IMR-90 (cell line): Measurements from ENCODE around the gene CACNA2D3. TPM values are rescaled to one million over a fixed set of nuclear protein-coding genes. Genes with fewer than 3 reads are reported as not detected.

ENCODE experiments used
- ATAC-seq: fragments of 200-7000 bp; cut with Tn5 transposase; 2 replicates; pipeline ENCODE4 v1.9.1; 2020; ENCODE audit warnings: low read depth, mild to moderate bottlenecking, moderate library complexity
- BruUV-seq: library from RNA; stranded (reverse); fragments of 400-500 nt; replicated peaks from 2 replicates; lab custom pipeline; 2021; lab: Mats Ljungman, UMichigan
- CTCF ChIA-PET: fragments of 300-600 bp; formaldehyde crosslinking; extraction: SDS; loops from one replicate; lab custom pipeline; 2021; ENCODE audit warnings: antibody characterized with exemption; lab: Yijun Ruan, JAX
- POLR2A ChIA-PET: fragments of 300-600 bp; sonication (Branson Sonifier 250); formaldehyde crosslinking; loops from one replicate; lab custom pipeline; 2022; ENCODE audit warnings: antibody characterized with exemption; ENCODE audit not compliant: unreplicated experiment; lab: Charles Lee
- DNase-seq: peaks from one replicate; pipeline ENCODE4 v3.0.0; 2013
- H2AFZ ChIP-seq: replicated peaks from 2 replicates; pipeline ENCODE3; 2013; ENCODE audit warnings: low read length, mild to moderate bottlenecking; ENCODE audit not compliant: poor library complexity
- H2AK5ac ChIP-seq: 2 replicates; pipeline ENCODE4 v1.6.1; 2013; ENCODE audit warnings: low read depth, low read length, inconsistent platforms
- H2AK9ac ChIP-seq: replicated peaks from 2 replicates; pipeline ENCODE3; 2013; ENCODE audit warnings: mild to moderate bottlenecking, low read depth, low read length, moderate library complexity; ENCODE audit not compliant: poor library complexity
- H2BK120ac ChIP-seq: 2 replicates; pipeline ENCODE4 v1.6.1; 2013; ENCODE audit warnings: low read depth, low read length, inconsistent platforms
- H2BK15ac ChIP-seq: 3 replicates; pipeline ENCODE4 v1.6.1; 2013; ENCODE audit warnings: low read depth, low read length, inconsistent platforms
- H2BK20ac ChIP-seq: 2 replicates; pipeline ENCODE4 v1.6.1; 2013; ENCODE audit warnings: low read depth, mild to moderate bottlenecking, inconsistent platforms, low read length, moderate library complexity
- H2BK5ac ChIP-seq: 2 replicates; pipeline ENCODE4 v1.6.1; 2013; ENCODE audit warnings: mild to moderate bottlenecking, low read depth, low read length, inconsistent platforms; ENCODE audit not compliant: poor library complexity, severe bottlenecking
- H3K14ac ChIP-seq: replicated peaks from 2 replicates; pipeline ENCODE4 v1.6.1; 2013; ENCODE audit warnings: low read depth, low read length, inconsistent platforms
- H3K18ac ChIP-seq: 2 replicates; pipeline ENCODE4 v1.6.1; 2013; ENCODE audit warnings: low read depth, low read length, control low read depth
- H3K23ac ChIP-seq: 2 replicates; pipeline ENCODE4 v1.6.1; 2013; ENCODE audit warnings: low read depth, low read length, inconsistent platforms
- H3K27ac ChIP-seq: 2 replicates; pipeline ENCODE4 v1.5.1; 2013; ENCODE audit warnings: mild to moderate bottlenecking, control low read depth, low read length; ENCODE audit not compliant: insufficient read depth
- H3K27me3 ChIP-seq: 2 replicates; pipeline ENCODE4 v1.6.1; 2013; ENCODE audit warnings: low read length; ENCODE audit not compliant: control insufficient read depth, insufficient read depth
- H3K36me3 ChIP-seq: 2 replicates; pipeline ENCODE4 v1.6.1; 2013; ENCODE audit warnings: low read length, mixed read lengths; ENCODE audit not compliant: control insufficient read depth, insufficient read depth
- H3K4ac ChIP-seq: 2 replicates; pipeline ENCODE4 v1.6.1; 2013; ENCODE audit warnings: low read depth, low read length, inconsistent platforms
- H3K4me1 ChIP-seq: 2 replicates; pipeline ENCODE4 v1.6.1; 2013; ENCODE audit warnings: low read length, mixed read lengths; ENCODE audit not compliant: control insufficient read depth, insufficient read depth
- H3K4me2 ChIP-seq: 2 replicates; pipeline ENCODE4 v1.6.1; 2013; ENCODE audit warnings: low read depth, mild to moderate bottlenecking, control low read depth, low read length, moderate library complexity
- H3K4me3 ChIP-seq: 2 replicates; pipeline ENCODE4 v1.5.1; 2013; ENCODE audit warnings: low read depth, mild to moderate bottlenecking, control low read depth, low read length, moderate library complexity; ENCODE audit not compliant: insufficient read depth
- H3K56ac ChIP-seq: 2 replicates; pipeline ENCODE4 v1.6.1; 2013; ENCODE audit warnings: low read length, inconsistent platforms; ENCODE audit not compliant: insufficient read depth; ENCODE audit errors: extremely low read depth
- H3K79me1 ChIP-seq, 2 experiments: 2 replicates each; pipeline ENCODE4 v1.6.1; 2013; ENCODE audit warnings: low read length in 2 of 2, inconsistent platforms in 1 of 2, low read depth in 1 of 2
- H3K9ac ChIP-seq: 2 replicates; pipeline ENCODE4 v1.6.1; 2013; ENCODE audit warnings: low read depth, low read length, control low read depth
- H3K9me1 ChIP-seq: 2 replicates; pipeline ENCODE4 v1.6.1; 2013; ENCODE audit warnings: low read length, inconsistent platforms; ENCODE audit not compliant: insufficient read depth
- H3K9me3 ChIP-seq: 2 replicates; pipeline ENCODE4 v1.6.1; 2013; ENCODE audit warnings: low read length; ENCODE audit not compliant: control insufficient read depth, insufficient read depth
- H4K20me1 ChIP-seq: 2 replicates; pipeline ENCODE4 v1.6.1; 2013; ENCODE audit warnings: low read length, inconsistent platforms; ENCODE audit not compliant: insufficient read depth
- H4K5ac ChIP-seq: 2 replicates; pipeline ENCODE4 v1.6.1; 2013; ENCODE audit warnings: mild to moderate bottlenecking, low read depth, low read length, control low read depth
- H4K8ac ChIP-seq, 2 experiments: 2 replicates each; pipeline ENCODE4 v1.6.1; 2013; ENCODE audit warnings: low read depth in 2 of 2, low read length in 2 of 2, control low read depth in 1 of 2, inconsistent platforms in 1 of 2
- H4K91ac ChIP-seq: 2 replicates; pipeline ENCODE4 v1.6.1; 2013; ENCODE audit warnings: low read depth, low read length, inconsistent platforms; ENCODE audit not compliant: insufficient read depth
- BHLHE40 ChIP-seq: fragments of 150-350 bp; IDR thresholded peaks from 2 replicates; pipeline ENCODE4 v1.6.1; 2016; ENCODE audit warnings: mild to moderate bottlenecking, low read depth, low read length
- CEBPB ChIP-seq: IDR thresholded peaks from 2 replicates; pipeline ENCODE4 v1.6.1; 2012; ENCODE audit warnings: low read depth, low read length, improper control_type of control experiment
- CHD1 ChIP-seq: IDR thresholded peaks from 2 replicates; pipeline ENCODE4 v1.6.1; 2012; ENCODE audit warnings: low read depth, low read length, improper control_type of control experiment
- FOS ChIP-seq: fragments of 150-350 bp; IDR thresholded peaks from 2 replicates; pipeline ENCODE4 v1.6.1; 2016; ENCODE audit warnings: low read depth, low read length
- MAFK ChIP-seq: IDR thresholded peaks from 2 replicates; pipeline ENCODE4 v1.6.1; 2012; ENCODE audit warnings: low read depth, low read length, improper control_type of control experiment
- MAZ ChIP-seq: IDR thresholded peaks from 2 replicates; pipeline ENCODE4 v1.6.1; 2012; ENCODE audit warnings: low read depth, mild to moderate bottlenecking, low read length, improper control_type of control experiment, moderate library complexity, borderline replicate concordance
- MXI1 ChIP-seq: IDR thresholded peaks from 2 replicates; pipeline ENCODE4 v1.6.1; 2012; ENCODE audit warnings: low read depth, mild to moderate bottlenecking, low read length, moderate library complexity, borderline replicate concordance
- NFE2L2 ChIP-seq: fragments of 150-350 bp; IDR thresholded peaks from 2 replicates; pipeline ENCODE4 v1.6.1; 2016; ENCODE audit warnings: low read depth, mild to moderate bottlenecking, low read length
- POLR2A ChIP-seq: IDR thresholded peaks from 2 replicates; pipeline ENCODE4 v1.6.1; 2012; ENCODE audit warnings: mild to moderate bottlenecking, low read depth, low read length
- RAD21 ChIP-seq: IDR thresholded peaks from 2 replicates; pipeline ENCODE4 v1.6.1; 2012; ENCODE audit warnings: low read length, improper control_type of control experiment
- RCOR1 ChIP-seq: IDR thresholded peaks from 2 replicates; pipeline ENCODE4 v1.6.1; 2012; ENCODE audit warnings: mild to moderate bottlenecking, low read length, improper control_type of control experiment; ENCODE audit not compliant: insufficient replicate concordance
- RFX5 ChIP-seq: IDR thresholded peaks from 2 replicates; pipeline ENCODE4 v1.8.0; 2012; ENCODE audit warnings: low read depth, mild to moderate bottlenecking, low read length, moderate library complexity
- SMC3 ChIP-seq: fragments of 150-350 bp; IDR thresholded peaks from 2 replicates; pipeline ENCODE4 v1.6.1; 2016; ENCODE audit warnings: low read depth, mild to moderate bottlenecking, antibody characterized with exemption, low read length, moderate library complexity
- WGBS, 2 experiments: methylation state at CpG; one replicate each; pipeline versions ENCODE4 v1.1.5 to v1.1.7; 2013; ENCODE audit warnings: missing lambda C conversion rate in 2 of 2; ENCODE audit not compliant: insufficient read length in 1 of 2; ENCODE audit errors: extremely low coverage in 2 of 2; 5-methylcytosine and 5-hydroxymethylcytosine counted together
- dilution Hi-C: fragments of 300-500 bp; cut with HindIII; formaldehyde crosslinking; loops from one replicate; pipeline ENCODE4 v1.14.3; 2018; ENCODE audit warnings: low sequenced_read_pairs; ENCODE audit not compliant: unreplicated experiment
- in situ Hi-C: fragments of 300-500 bp; cut with MboI; formaldehyde crosslinking; loops from 3 replicates; pipeline ENCODE4 v1.14.3; 2019; ENCODE audit warnings: low sequenced_read_pairs, inconsistent platforms, mixed read lengths
- intact Hi-C: fragments of 100-400 bp; cut with micrococcal nuclease; formaldehyde crosslinking; loops from 2 replicates; pipeline ENCODE4 v1.10.0; 2022
- polyA plus RNA-seq, 3 experiments: library from polyadenylated mRNA; depleted of rRNA; stranded (reverse); fragments of >200 nt; gene quantifications; 2 replicates each; pipeline ENCODE4 v1.2.3, GENCODE V29; 2012; ENCODE audit warnings: low replicate concordance in 1 of 3
- total RNA-seq: library from RNA; depleted of rRNA; stranded (reverse); fragments of >200 nt; gene quantifications from 2 replicates; pipeline ENCODE4 v1.2.3, GENCODE V29; 2012
- TF ChIP-seq, protein P1 (sequence below): conservative IDR thresholded peaks from 2 replicates; pipeline ENCODE4 v1.5.1; 2012; ENCODE audit warnings: mild to moderate bottlenecking, low read depth, low read length, improper control_type of control experiment
- TF ChIP-seq, protein P2 (sequence below): fragments of 150-350 bp; IDR thresholded peaks from 2 replicates; pipeline ENCODE4 v1.6.1; 2017; ENCODE audit warnings: mild to moderate bottlenecking, antibody characterized with exemption, low read length, low read depth
- TF ChIP-seq, protein P3 (sequence below): fragments of 150-350 bp; IDR thresholded peaks from 2 replicates; pipeline ENCODE4 v1.6.1; 2016; ENCODE audit warnings: low read depth, mild to moderate bottlenecking, low read length, moderate library complexity, borderline replicate concordance

The CACNA2D3 gene
- total and polyA plus RNA-seq, 2 of the 4 experiments (the other 2 are of a cell fraction), result 0.36 to 0.41 TPM

DNA sequence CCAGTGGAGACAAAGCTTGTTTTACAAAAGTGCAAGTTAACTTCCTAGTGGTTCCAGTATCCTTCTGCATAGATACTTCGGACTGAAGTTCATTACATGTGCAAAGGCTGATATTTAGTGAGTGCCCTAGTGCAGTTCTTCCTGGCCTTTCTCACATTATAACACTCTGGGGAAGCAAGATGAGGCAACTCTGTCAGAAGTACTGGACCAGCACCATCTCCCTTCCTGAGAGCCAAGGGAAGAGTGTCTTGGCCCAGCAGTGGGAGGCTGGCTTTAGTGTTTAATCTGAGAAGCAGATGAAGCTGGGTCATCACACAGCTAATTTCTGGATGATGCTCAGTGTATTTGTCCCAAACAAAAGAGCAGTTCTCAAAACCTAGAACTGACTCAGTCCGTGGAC lies 397.7 kb downstream of the CACNA2D3 start:
- H3K79me1 ChIP-seq, result no peaks in the 10 kb centered on the region
- no peaks in the 10 kb centered on the region for H3K36me3 ChIP-seq
- H3K4me1 ChIP-seq, result no peaks in the 10 kb centered on the region
- BruUV-seq, result no TSS peak
- in situ Hi-C loops (no loop called here), dilution Hi-C loops (no loop called here), intact Hi-C loops (no loop called here)
- H2BK15ac ChIP-seq, result no peak overlapping the region
- no peak overlapping the region for H2AK5ac ChIP-seq
- no peak for TF ChIP-seq FOS
- TF ChIP-seq MAZ, result no peak
- TF ChIP-seq POLR2A, result no peak
- TF ChIP-seq, protein P1, sequence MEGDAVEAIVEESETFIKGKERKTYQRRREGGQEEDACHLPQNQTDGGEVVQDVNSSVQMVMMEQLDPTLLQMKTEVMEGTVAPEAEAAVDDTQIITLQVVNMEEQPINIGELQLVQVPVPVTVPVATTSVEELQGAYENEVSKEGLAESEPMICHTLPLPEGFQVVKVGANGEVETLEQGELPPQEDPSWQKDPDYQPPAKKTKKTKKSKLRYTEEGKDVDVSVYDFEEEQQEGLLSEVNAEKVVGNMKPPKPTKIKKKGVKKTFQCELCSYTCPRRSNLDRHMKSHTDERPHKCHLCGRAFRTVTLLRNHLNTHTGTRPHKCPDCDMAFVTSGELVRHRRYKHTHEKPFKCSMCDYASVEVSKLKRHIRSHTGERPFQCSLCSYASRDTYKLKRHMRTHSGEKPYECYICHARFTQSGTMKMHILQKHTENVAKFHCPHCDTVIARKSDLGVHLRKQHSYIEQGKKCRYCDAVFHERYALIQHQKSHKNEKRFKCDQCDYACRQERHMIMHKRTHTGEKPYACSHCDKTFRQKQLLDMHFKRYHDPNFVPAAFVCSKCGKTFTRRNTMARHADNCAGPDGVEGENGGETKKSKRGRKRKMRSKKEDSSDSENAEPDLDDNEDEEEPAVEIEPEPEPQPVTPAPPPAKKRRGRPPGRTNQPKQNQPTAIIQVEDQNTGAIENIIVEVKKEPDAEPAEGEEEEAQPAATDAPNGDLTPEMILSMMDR, result no peak
- no peak for TF ChIP-seq CHD1
- no peak for TF ChIP-seq RFX5
- TF ChIP-seq SMC3, result no peak
- no peak for TF ChIP-seq NFE2L2
- no peak for TF ChIP-seq BHLHE40
- TF ChIP-seq MAFK, result no peak
- TF ChIP-seq MXI1, result no peak
- TF ChIP-seq CEBPB, result no peak
- TF ChIP-seq RCOR1, result no peak
- TF ChIP-seq, protein P2, sequence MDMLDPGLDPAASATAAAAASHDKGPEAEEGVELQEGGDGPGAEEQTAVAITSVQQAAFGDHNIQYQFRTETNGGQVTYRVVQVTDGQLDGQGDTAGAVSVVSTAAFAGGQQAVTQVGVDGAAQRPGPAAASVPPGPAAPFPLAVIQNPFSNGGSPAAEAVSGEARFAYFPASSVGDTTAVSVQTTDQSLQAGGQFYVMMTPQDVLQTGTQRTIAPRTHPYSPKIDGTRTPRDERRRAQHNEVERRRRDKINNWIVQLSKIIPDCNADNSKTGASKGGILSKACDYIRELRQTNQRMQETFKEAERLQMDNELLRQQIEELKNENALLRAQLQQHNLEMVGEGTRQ, result no peak
- TF ChIP-seq, protein P3, sequence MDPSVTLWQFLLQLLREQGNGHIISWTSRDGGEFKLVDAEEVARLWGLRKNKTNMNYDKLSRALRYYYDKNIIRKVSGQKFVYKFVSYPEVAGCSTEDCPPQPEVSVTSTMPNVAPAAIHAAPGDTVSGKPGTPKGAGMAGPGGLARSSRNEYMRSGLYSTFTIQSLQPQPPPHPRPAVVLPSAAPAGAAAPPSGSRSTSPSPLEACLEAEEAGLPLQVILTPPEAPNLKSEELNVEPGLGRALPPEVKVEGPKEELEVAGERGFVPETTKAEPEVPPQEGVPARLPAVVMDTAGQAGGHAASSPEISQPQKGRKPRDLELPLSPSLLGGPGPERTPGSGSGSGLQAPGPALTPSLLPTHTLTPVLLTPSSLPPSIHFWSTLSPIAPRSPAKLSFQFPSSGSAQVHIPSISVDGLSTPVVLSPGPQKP, result no peak
- no peak for TF ChIP-seq RAD21
- no peak overlapping the region for H4K8ac ChIP-seq
- no peak overlapping the region for H3K27ac ChIP-seq
- no peak overlapping the region for H3K18ac ChIP-seq
- no peaks in the 10 kb centered on the region for H3K9me1 ChIP-seq
- CTCF ChIA-PET, result no interaction called here
- DNase-seq (no peak), ATAC-seq (no peak)
- no peak overlapping the region for H3K4ac ChIP-seq
- H3K4me2 ChIP-seq, result no peak overlapping the region
- H2BK5ac ChIP-seq, result no peak overlapping the region
- H3K23ac ChIP-seq, result no peak overlapping the region
- H3K56ac ChIP-seq, result no peak overlapping the region
- no peak overlapping the region for H4K91ac ChIP-seq
- no peak overlapping the region for H2AK9ac ChIP-seq
- H2AFZ ChIP-seq, result no peak overlapping the region
- no peak overlapping the region for H2BK20ac ChIP-seq
- no peak overlapping the region for H4K5ac ChIP-seq
- no peaks in the 10 kb centered on the region for H4K20me1 ChIP-seq
- no peak overlapping the region for H3K9ac ChIP-seq
- H2BK120ac ChIP-seq, result no peak overlapping the region
- POLR2A ChIA-PET, result no interaction called here
- no peak overlapping the region for H3K4me3 ChIP-seq
- peaks cover 6% of the 10 kb centered on the region for H3K9me3 ChIP-seq
- no peak overlapping the region for H3K14ac ChIP-seq
- WGBS, 2 experiments, result no CpG with 5 or more reads among the region's 2 CpGs
- no peaks in the 10 kb centered on the region for H3K27me3 ChIP-seq
